PC-3 (cell line): Measurements from ENCODE around the gene GALNT18. TPM values are rescaled to one million over a fixed set of nuclear protein-coding genes. Genes with fewer than 3 reads are reported as not detected.
A peak's percentile ranks its signal among the peaks of the same experiment; 100 is the strongest.

Experiments used
- ATAC-seq: fragments of 200-7000 bp; cut with Tn5 transposase; 2 replicates; pipeline ENCODE4 v1.9.1; 2020; ENCODE audit warnings: mild to moderate bottlenecking, moderate library complexity
- BruUV-seq: library from RNA; stranded (reverse); fragments of 400-500 nt; replicated peaks from 2 replicates; lab custom pipeline; 2021; lab: Mats Ljungman, UMichigan
- CTCF ChIA-PET: fragments of 300-600 bp; sonication (Branson Sonifier 250); formaldehyde crosslinking; loops from one replicate; lab custom pipeline; 2022; ENCODE audit warnings: antibody characterized with exemption; lab: Charles Lee
- POLR2A ChIA-PET: fragments of 300-600 bp; sonication (Branson Sonifier 250); formaldehyde crosslinking; loops from one replicate; lab custom pipeline; 2022; ENCODE audit warnings: antibody characterized with exemption; ENCODE audit not compliant: unreplicated experiment; lab: Charles Lee
- DNase-seq: peaks from one replicate; pipeline ENCODE4 v3.0.0-alpha.2; 2015
- H2AFZ ChIP-seq: fragments of 300-600 bp; sonication (generic); 2 replicates; pipeline ENCODE4 v1.6.0; 2016; ENCODE audit warnings: antibody characterized with exemption, low read length
- H3F3A ChIP-seq: fragments of 300-600 bp; sonication (generic); one replicate; pipeline ENCODE4 v1.6.0; 2017; ENCODE audit warnings: antibody characterized with exemption, low read length, control low read depth, mild to moderate bottlenecking; ENCODE audit not compliant: unreplicated experiment
- H3K27ac ChIP-seq: fragments of 300-600 bp; sonication (generic); 2 replicates; pipeline ENCODE4 v1.5.1; 2016; ENCODE audit warnings: mild to moderate bottlenecking, low read length
- H3K27me3 ChIP-seq: fragments of 300-600 bp; sonication (generic); 2 replicates; pipeline ENCODE4 v1.6.1; 2016; ENCODE audit warnings: low read length, mixed read lengths
- H3K36me3 ChIP-seq: fragments of 300-600 bp; sonication (generic); 2 replicates; pipeline ENCODE4 v1.6.1; 2016; ENCODE audit warnings: low read depth, mixed run types, low read length, mixed read lengths
- H3K4me1 ChIP-seq: fragments of 300-600 bp; sonication (generic); 2 replicates; pipeline ENCODE4 v1.5.1; 2016; ENCODE audit warnings: low read length; ENCODE audit not compliant: insufficient read depth
- H3K4me2 ChIP-seq: fragments of 300-600 bp; sonication (generic); 2 replicates; pipeline ENCODE4 v1.6.0; 2016; ENCODE audit warnings: low read length
- H3K4me3 ChIP-seq: fragments of 300-600 bp; sonication (generic); 2 replicates; pipeline ENCODE4 v1.5.1; 2016; ENCODE audit warnings: mild to moderate bottlenecking, low read length, mixed read lengths
- H3K79me2 ChIP-seq: fragments of 300-600 bp; sonication (generic); 2 replicates; pipeline ENCODE4 v1.6.1; 2017; ENCODE audit warnings: low read length, mixed read lengths
- H3K9ac ChIP-seq: fragments of 300-600 bp; sonication (generic); 2 replicates; pipeline ENCODE4 v1.6.0; 2016; ENCODE audit warnings: mild to moderate bottlenecking, low read length
- H3K9me2 ChIP-seq: fragments of 300-600 bp; sonication (generic); replicated peaks from 2 replicates; pipeline ENCODE4 v1.6.1; 2016; ENCODE audit warnings: mixed run types, low read length, mixed read lengths
- H3K9me3 ChIP-seq: fragments of 300-600 bp; sonication (generic); 2 replicates; pipeline ENCODE4 v1.6.1; 2016; ENCODE audit warnings: low read length, mixed read lengths
- H4K20me1 ChIP-seq: fragments of 300-600 bp; sonication (generic); 2 replicates; pipeline ENCODE4 v1.6.1; 2016; ENCODE audit warnings: low read length, mixed read lengths
- EZH2 ChIP-seq: fragments of 300-600 bp; sonication (generic); IDR thresholded peaks from one replicate; pipeline ENCODE4 v1.6.1; 2017; ENCODE audit warnings: antibody characterized with exemption, mild to moderate bottlenecking, low read length; ENCODE audit not compliant: unreplicated experiment
- EZH2phosphoT487 ChIP-seq: fragments of 300-600 bp; sonication (generic); IDR thresholded peaks from 2 replicates; pipeline ENCODE4 v1.6.1; 2018; ENCODE audit warnings: mild to moderate bottlenecking, antibody characterized with exemption, low read length, borderline replicate concordance
- intact Hi-C: fragments of 100-400 bp; cut with micrococcal nuclease; formaldehyde crosslinking; loops from 2 replicates; pipeline ENCODE4 v1.9.0; 2023
- total RNA-seq: library from RNA; depleted of rRNA; stranded (reverse); fragments of >200 nt; gene quantifications from 2 replicates; pipeline ENCODE4 v1.2.3, GENCODE V29; 2014
- TF ChIP-seq, protein P1 (sequence below): fragments of 300-600 bp; sonication (generic); conservative IDR thresholded peaks from 2 replicates; pipeline ENCODE4 v1.5.1; 2017; ENCODE audit warnings: antibody characterized with exemption, low read depth, mild to moderate bottlenecking, low read length

Gene GALNT18
- total RNA-seq, 1 experiment from 2014 or later: 34.5 TPM

DNA sequence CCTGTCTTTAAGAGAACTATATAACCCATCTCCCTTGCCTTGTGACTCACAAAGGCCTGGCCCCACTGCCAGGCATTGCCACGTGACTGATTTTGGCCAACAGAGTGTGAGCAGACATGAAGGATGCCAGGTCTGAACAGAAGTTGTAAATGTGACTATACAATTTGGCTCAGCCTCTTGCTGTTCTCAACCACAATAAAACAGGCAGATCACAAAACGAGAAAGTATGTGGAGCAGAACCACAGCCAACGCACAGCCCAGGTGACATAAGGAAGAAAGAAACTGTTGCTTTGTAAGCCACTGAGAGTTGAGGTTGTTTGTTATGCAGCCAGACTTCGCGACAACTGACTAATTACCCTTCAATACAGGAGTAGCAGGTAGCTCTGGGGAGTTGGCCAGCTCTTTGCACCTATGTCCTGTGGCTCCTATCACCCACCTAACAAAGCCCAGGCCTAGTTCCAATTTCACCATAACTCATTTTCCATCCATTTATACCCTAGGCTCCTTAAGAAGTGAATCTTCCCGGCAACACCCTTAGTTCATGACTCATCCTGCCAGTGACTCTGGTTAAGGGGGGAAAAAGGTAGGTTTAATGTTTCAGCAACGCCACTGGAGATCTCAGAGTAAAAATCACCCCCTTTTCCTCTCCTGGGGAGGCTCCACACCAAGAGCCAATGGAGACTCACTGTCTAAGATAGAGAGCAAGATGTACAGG, 53.7 kb downstream of the GALNT18 start:
- peak overlapping the region; percentile 41 for H3K27ac ChIP-seq
- CTCF ChIA-PET: no interaction called here
- peak; percentile 62 for ATAC-seq

DNA sequence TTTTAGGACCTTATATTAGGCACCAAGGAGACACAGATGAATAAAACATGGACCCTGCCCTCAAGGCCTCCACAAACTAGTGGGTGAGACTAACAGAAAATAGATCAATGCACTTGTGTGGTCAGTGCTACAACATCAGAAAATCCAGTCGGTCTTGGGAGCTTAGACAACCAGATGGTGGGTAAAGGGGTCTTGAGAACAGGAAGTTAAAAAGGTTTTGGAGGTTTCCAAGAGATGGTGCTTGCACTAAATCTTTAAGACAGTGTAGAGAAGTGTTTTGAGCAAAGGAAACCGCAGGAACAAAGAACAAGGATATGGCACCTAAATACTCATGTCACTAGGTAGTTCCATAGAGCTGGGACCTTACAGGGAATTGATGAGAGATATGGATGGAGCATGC, 56.2 kb downstream of the GALNT18 start:
- H3K9ac ChIP-seq: no peak overlapping the region
- TF ChIP-seq, protein P1, sequence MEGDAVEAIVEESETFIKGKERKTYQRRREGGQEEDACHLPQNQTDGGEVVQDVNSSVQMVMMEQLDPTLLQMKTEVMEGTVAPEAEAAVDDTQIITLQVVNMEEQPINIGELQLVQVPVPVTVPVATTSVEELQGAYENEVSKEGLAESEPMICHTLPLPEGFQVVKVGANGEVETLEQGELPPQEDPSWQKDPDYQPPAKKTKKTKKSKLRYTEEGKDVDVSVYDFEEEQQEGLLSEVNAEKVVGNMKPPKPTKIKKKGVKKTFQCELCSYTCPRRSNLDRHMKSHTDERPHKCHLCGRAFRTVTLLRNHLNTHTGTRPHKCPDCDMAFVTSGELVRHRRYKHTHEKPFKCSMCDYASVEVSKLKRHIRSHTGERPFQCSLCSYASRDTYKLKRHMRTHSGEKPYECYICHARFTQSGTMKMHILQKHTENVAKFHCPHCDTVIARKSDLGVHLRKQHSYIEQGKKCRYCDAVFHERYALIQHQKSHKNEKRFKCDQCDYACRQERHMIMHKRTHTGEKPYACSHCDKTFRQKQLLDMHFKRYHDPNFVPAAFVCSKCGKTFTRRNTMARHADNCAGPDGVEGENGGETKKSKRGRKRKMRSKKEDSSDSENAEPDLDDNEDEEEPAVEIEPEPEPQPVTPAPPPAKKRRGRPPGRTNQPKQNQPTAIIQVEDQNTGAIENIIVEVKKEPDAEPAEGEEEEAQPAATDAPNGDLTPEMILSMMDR: no peak
- no peaks in the 10 kb centered on the region for H3K9me2 ChIP-seq
- H3K27me3 ChIP-seq: no peaks in the 10 kb centered on the region
- no peak overlapping the region for H3K4me3 ChIP-seq
- H3K4me2 ChIP-seq: no peak overlapping the region
- peaks cover 23% of the 10 kb centered on the region for H3K4me1 ChIP-seq
- no peak overlapping the region for H2AFZ ChIP-seq
- CTCF ChIA-PET: no interaction called here
- no peak overlapping the region for H3K27ac ChIP-seq
- ATAC-seq (no peak), DNase-seq (no peak)
- POLR2A ChIA-PET: no interaction called here
- peaks cover 23% of the 10 kb centered on the region for H3K79me2 ChIP-seq
- no peaks in the 10 kb centered on the region for H3K36me3 ChIP-seq
- no TSS peak for BruUV-seq
- no peaks in the 10 kb centered on the region for H3F3A ChIP-seq
- no peaks in the 10 kb centered on the region for H4K20me1 ChIP-seq
- H3K9me3 ChIP-seq: no peaks in the 10 kb centered on the region
- intact Hi-C loops: no loop called here

More for the DNA sequence above, 53.7 kb downstream of the GALNT18 start:
- intact Hi-C loops: no loop called here
- Histone ChIP-seq H3K9me3 (no peaks in the 10 kb centered on the region), H2AFZ (no peak overlapping the region), H3K4me2 (peak overlapping the region; percentile 41), H3K4me3 (no peak overlapping the region), H3K4me1 (peaks cover 23% of the 10 kb centered on the region), H3K27me3 (no peaks in the 10 kb centered on the region), H3K9me2 (no peaks in the 10 kb centered on the region), H3K9ac (no peak overlapping the region), H3F3A (no peaks in the 10 kb centered on the region), H3K79me2 (peaks cover 23% of the 10 kb centered on the region), H4K20me1 (no peaks in the 10 kb centered on the region), H3K36me3 (no peaks in the 10 kb centered on the region)
- POLR2A ChIA-PET: no interaction called here
- TF ChIP-seq EZH2: no peak
- TF ChIP-seq, protein P1: no peak
- no peak for TF ChIP-seq EZH2phosphoT487
- BruUV-seq: no TSS peak
- DNase-seq: peak; percentile 59

DNA sequence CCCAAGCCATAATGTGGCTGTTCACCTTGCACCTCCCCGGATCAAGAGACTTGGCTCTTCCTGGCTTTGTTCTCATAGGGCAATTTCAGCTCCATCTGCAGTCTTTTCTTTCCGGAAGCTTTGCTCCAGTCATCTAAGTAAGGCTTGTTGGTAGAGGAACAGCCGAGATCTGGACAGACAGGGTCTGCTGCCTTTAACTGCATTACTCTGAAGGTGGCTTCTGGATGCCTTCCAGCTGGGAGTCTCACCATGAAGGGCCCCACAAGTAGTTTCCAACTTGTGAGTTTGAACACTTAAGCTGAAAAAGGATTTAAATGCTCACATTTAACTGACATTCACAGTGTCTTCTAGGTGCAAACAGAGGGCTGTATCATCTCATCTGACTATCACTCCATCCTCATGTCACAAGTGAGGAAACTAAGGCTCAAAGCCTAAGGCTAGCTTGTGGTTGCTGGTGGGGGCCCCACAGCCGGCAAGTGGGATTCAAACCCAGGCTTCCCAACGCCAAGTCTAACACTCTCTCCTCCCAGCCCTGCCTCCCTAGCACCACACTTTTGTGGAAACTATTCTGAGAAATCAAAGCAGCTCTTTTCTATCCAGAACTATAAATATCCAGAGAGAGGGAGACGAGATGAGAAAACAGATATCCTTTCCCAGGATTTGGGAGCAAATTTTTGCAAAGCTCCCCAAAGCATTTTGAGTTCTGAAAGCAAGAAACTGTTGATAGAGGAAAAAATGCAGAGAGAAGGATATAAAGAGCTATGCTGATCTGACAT, 58.4 kb downstream of the GALNT18 start:
- Histone ChIP-seq H3K79me2 (peaks cover 20% of the 10 kb centered on the region), H3K9me3 (no peaks in the 10 kb centered on the region), H3K4me1 (peaks cover 12% of the 10 kb centered on the region), H2AFZ (no peak overlapping the region), H3K9ac (no peak overlapping the region), H3K9me2 (no peaks in the 10 kb centered on the region), H3K27ac (no peak overlapping the region), H3F3A (no peaks in the 10 kb centered on the region), H3K4me3 (no peak overlapping the region), H3K4me2 (no peak overlapping the region), H3K27me3 (no peaks in the 10 kb centered on the region), H3K36me3 (no peaks in the 10 kb centered on the region), H4K20me1 (no peaks in the 10 kb centered on the region)
- DNase-seq (no peak), ATAC-seq (no peak)
- intact Hi-C loops: no loop called here
- CTCF ChIA-PET: no interaction called here
- BruUV-seq: no TSS peak
- POLR2A ChIA-PET: interaction anchor here (0.6 kb wide), 1 partner anchor 452 kb away, joined by 5 read pairs; no protein-coding TSS in a partner anchor
- TF ChIP-seq, protein P1: no peak
- TF ChIP-seq EZH2phosphoT487 (no peak), EZH2 (no peak)
